ENCODE measurements around the gene HSP90AA1.
"Not testable (repeated sequence)": the region's sequence is repeated elsewhere in the genome, so short reads cannot be mapped to it uniquely, and the experiment has no call there.

The HSP90AA1 gene

GRCh38 chr14:102086972-102087761 lies at the start of gene HSP90AA1:
Gene HSP90AA1, minus strand, starts transcription at chr14:102087044. Its CDS starts 666 bp downstream, at chr14:102086378.
- peak; percentile 98 for DNase-seq
- peak; percentile 74 for ATAC-seq

- not testable (repeated sequence) for ATAC-seq, DNase-seq
Measured at GRCh38 chr14:102135456-102135855, 48.6 kb upstream of the HSP90AA1 start.

- DNase-seq, ATAC-seq: not testable (repeated sequence)
Measured at GRCh38 chr14:102134719-102135118, 47.9 kb upstream of the HSP90AA1 start.

- ATAC-seq, DNase-seq: not testable (repeated sequence)
Measured at GRCh38 chr14:102134021-102134420, 47.2 kb upstream of the HSP90AA1 start.

- ATAC-seq, result no peak
- DNase-seq, result no peak
Measured at GRCh38 chr14:102131741-102132140, 44.9 kb upstream of the HSP90AA1 start.

GRCh38 chr14:102126807-102127455 lies 40.1 kb upstream of the HSP90AA1 start:
- no peak for ATAC-seq
- no peak for DNase-seq

- ATAC-seq, result no peak
Measured at GRCh38 chr14:102125546-102125945, 38.7 kb upstream of the HSP90AA1 start.

GRCh38 chr14:102124419-102124818 lies 37.6 kb upstream of the HSP90AA1 start:
- ATAC-seq (no peak), DNase-seq (no peak)

More at GRCh38 chr14:102125546-102125945, 38.7 kb upstream of the HSP90AA1 start:
- DNase-seq, result no peak

GRCh38 chr14:102121567-102121966 lies 34.7 kb upstream of the HSP90AA1 start:
- ATAC-seq, result no peak
- DNase-seq, result no peak

- no peak for ATAC-seq
- DNase-seq, result no peak
Measured at GRCh38 chr14:102120888-102121287, 34.0 kb upstream of the HSP90AA1 start.

GRCh38 chr14:102117852-102118251 lies 31.0 kb upstream of the HSP90AA1 start:
- DNase-seq (no peak), ATAC-seq (no peak)

- no peak for DNase-seq
- no peak for ATAC-seq
Measured at GRCh38 chr14:102116361-102117180, 29.7 kb upstream of the HSP90AA1 start.

- DNase-seq, result no peak
- ATAC-seq, result no peak
Measured at GRCh38 chr14:102111101-102111500, 24.3 kb upstream of the HSP90AA1 start.

- DNase-seq, ATAC-seq: not testable (repeated sequence)
Measured at GRCh38 chr14:102109332-102109731, 22.5 kb upstream of the HSP90AA1 start.

GRCh38 chr14:102105369-102105768 lies 18.5 kb upstream of the HSP90AA1 start:
- DNase-seq, result no peak
- ATAC-seq, result no peak

- DNase-seq (no peak), ATAC-seq (no peak)
Measured at GRCh38 chr14:102103062-102103695, 16.3 kb upstream of the HSP90AA1 start.

GRCh38 chr14:102097441-102098135 lies 10.7 kb upstream of the HSP90AA1 start:
- ATAC-seq, result no peak
- no peak for DNase-seq

GRCh38 chr14:102096569-102097188 lies 9.8 kb upstream of the HSP90AA1 start:
- no peak for ATAC-seq
- DNase-seq, result peak; percentile 82

- ATAC-seq (peak; percentile 26), DNase-seq (no peak)
Measured at GRCh38 chr14:102095871-102096568, 9.2 kb upstream of the HSP90AA1 start.

- peak; percentile 67 for ATAC-seq
- DNase-seq, result no peak
Measured at GRCh38 chr14:102095231-102095870, 8.5 kb upstream of the HSP90AA1 start.
